ENCODE measurements around the gene HS3ST1. TPM values are rescaled to one million over a fixed set of nuclear protein-coding genes. Genes with fewer than 3 reads are reported as not detected.

Gene HS3ST1
- polyA plus RNA-seq, 3 donors = 0.01 to 0.02 TPM; not detected in 1

- H4K20me1 ChIP-seq (ENCODE audit: insufficient read depth, low read length) = no peaks in the 10 kb centered on the region
- H3K4me3 ChIP-seq (replicated peaks in 1 of 3; ENCODE audit: low read depth in 2 of 3, low read length in 3 of 3) = no peak overlapping the region
- H3K27me3 ChIP-seq (ENCODE audit: control insufficient read depth in 2 of 2, insufficient read depth in 2 of 2, low read length in 2 of 2) = no peaks in the 10 kb centered on the region
- no peak overlapping the region for H3K27ac Mint-ChIP-seq
- no CpG with 5 or more reads among the region's 1 CpG for WGBS (ENCODE audit: insufficient coverage)
- no peaks in the 10 kb centered on the region for H3K79me2 ChIP-seq (ENCODE audit: insufficient read depth, low read length)
- H3K27me3 Mint-ChIP-seq (ENCODE audit: low read depth in 3 of 3) = peaks cover 0 to 1% (median 0%) of the 10 kb centered on the region in 3 donors
- no peak overlapping the region for H3K9ac ChIP-seq (ENCODE audit: insufficient read depth, low read length, poor library complexity, severe bottlenecking)
- H3K4me2 ChIP-seq (replicated peaks; ENCODE audit: extremely low read depth, low read length, poor library complexity, severe bottlenecking) = no peak overlapping the region
- H3K9me3 Mint-ChIP-seq = peaks cover 0 to 16% (median 6%) of the 10 kb centered on the region in 7 donors
- no peaks in the 10 kb centered on the region for H3K36me3 ChIP-seq (replicated peaks in 1 of 2; ENCODE audit: control insufficient read depth in 1 of 2, insufficient read depth in 2 of 2, low read length in 2 of 2)
- DNase-seq = no peak
- no peak overlapping the region for H2AFZ ChIP-seq (ENCODE audit: insufficient read depth, low read depth, low read length, poor library complexity, severe bottlenecking)
- H3K4me3 Mint-ChIP-seq = no peak overlapping the region
- H3K4me1 ChIP-seq (ENCODE audit: control insufficient read depth in 1 of 2, insufficient read depth in 2 of 2, low read length in 2 of 2) = peaks cover 0 to 2% of the 10 kb centered on the region in 2 donors
- intact Hi-C loops (cut with micrococcal nuclease) = no loop called here
- TF ChIP-seq CTCF (IDR thresholded peaks at IDR 0.05) = no peak
- no peaks in the 10 kb centered on the region for H3K36me3 Mint-ChIP-seq
- peaks cover 2% of the 10 kb centered on the region for H3K4me1 Mint-ChIP-seq
- peaks cover 0 to 4% of the 10 kb centered on the region in 2 donors for H3K9me3 ChIP-seq (replicated peaks in 1 of 2; ENCODE audit: control insufficient read depth in 1 of 2, insufficient read depth in 1 of 2, low read length in 2 of 2)
- no peak overlapping the region for H3K27ac ChIP-seq (ENCODE audit: low read depth in 1 of 2, low read length in 2 of 2)
Measured at GRCh38 chr4:11463707-11464106, 35.0 kb upstream of the HS3ST1 start.

- TF ChIP-seq CTCF (IDR thresholded peaks at IDR 0.05) = no peak
- no peaks in the 10 kb centered on the region for H3K27me3 ChIP-seq (ENCODE audit: control insufficient read depth in 2 of 2, insufficient read depth in 2 of 2, low read length in 2 of 2)
- 100% methylated on average over 1 of the region's 1 CpG for WGBS (ENCODE audit: insufficient coverage)
- H3K36me3 ChIP-seq (replicated peaks in 1 of 2; ENCODE audit: control insufficient read depth in 1 of 2, insufficient read depth in 2 of 2, low read length in 2 of 2) = no peaks in the 10 kb centered on the region
- peaks cover 0 to 1% (median 0%) of the 10 kb centered on the region in 3 donors for H3K27me3 Mint-ChIP-seq (ENCODE audit: low read depth in 3 of 3)
- intact Hi-C loops (cut with micrococcal nuclease) = no loop called here
- H3K27ac ChIP-seq (ENCODE audit: low read depth in 1 of 2, low read length in 2 of 2) = no peak overlapping the region
- peaks cover 0 to 8% of the 10 kb centered on the region in 2 donors for H3K9me3 ChIP-seq (replicated peaks in 1 of 2; ENCODE audit: control insufficient read depth in 1 of 2, insufficient read depth in 1 of 2, low read length in 2 of 2)
- no peaks in the 10 kb centered on the region for H3K79me2 ChIP-seq (ENCODE audit: insufficient read depth, low read length)
- H3K4me1 Mint-ChIP-seq = peaks cover 2% of the 10 kb centered on the region
- H4K20me1 ChIP-seq (ENCODE audit: insufficient read depth, low read length) = no peaks in the 10 kb centered on the region
- no peak overlapping the region for H2AFZ ChIP-seq (ENCODE audit: insufficient read depth, low read depth, low read length, poor library complexity, severe bottlenecking)
- H3K9ac ChIP-seq (ENCODE audit: insufficient read depth, low read length, poor library complexity, severe bottlenecking) = no peak overlapping the region
- peaks cover 0 to 2% of the 10 kb centered on the region in 2 donors for H3K4me1 ChIP-seq (ENCODE audit: control insufficient read depth in 1 of 2, insufficient read depth in 2 of 2, low read length in 2 of 2)
- H3K27ac Mint-ChIP-seq = no peak overlapping the region
- H3K4me2 ChIP-seq (replicated peaks; ENCODE audit: extremely low read depth, low read length, poor library complexity, severe bottlenecking) = no peak overlapping the region
- peaks cover 5 to 14% (median 9%) of the 10 kb centered on the region in 7 donors for H3K9me3 Mint-ChIP-seq
- no peak overlapping the region for H3K4me3 Mint-ChIP-seq
- H3K4me3 ChIP-seq (replicated peaks in 1 of 3; ENCODE audit: low read depth in 2 of 3, low read length in 3 of 3) = no peak overlapping the region
- no peaks in the 10 kb centered on the region for H3K36me3 Mint-ChIP-seq
- DNase-seq = no peak
Measured at GRCh38 chr4:11456401-11456800, 27.7 kb upstream of the HS3ST1 start.

Data from CD14-positive monocyte (primary cell).